ENCODE measurements around the gene OR5B21.

Gene OR5B21

GRCh38 chr11:58531865-58532341 lies 24.0 kb upstream of the OR5B21 start:
- Histone ChIP-seq H3K9ac (ENCODE audit: low read length) (no peak overlapping the region), H3K9me3 (replicated peaks; ENCODE audit: insufficient read depth, low read length) (no peaks in the 10 kb centered on the region), H3K27ac (ENCODE audit: low read length) (no peak overlapping the region), H3K79me2 (ENCODE audit: low read length) (peaks cover 12% of the 10 kb centered on the region; the same call in 1 of the 2 replicates), H3F3A (ENCODE audit: insufficient read depth, low read length) (peaks cover 4% of the 10 kb centered on the region; the same call in 1 of the 2 replicates), H3K4me3 (ENCODE audit: low read length) (no peak overlapping the region), H3K36me3 (replicated peaks; ENCODE audit: insufficient read depth, low read length) (peaks cover 8% of the 10 kb centered on the region; the same call in 1 of the 2 replicates), H3K4me2 (ENCODE audit: low read depth, low read length) (no peak overlapping the region), H3K4me1 (ENCODE audit: low read length) (0 out of 2 replicates have a peak, but pooled peaks cover 1% of the 10 kb centered on the region), H3K27me3 (replicated peaks; ENCODE audit: insufficient read depth, low read length) (no peaks in the 10 kb centered on the region), H3K9me2 (replicated peaks; ENCODE audit: insufficient read depth, low read length) (no peaks in the 10 kb centered on the region), H2AFZ (ENCODE audit: low read length) (no peak overlapping the region), H4K20me1 (ENCODE audit: insufficient read depth, low read length) (no peaks in the 10 kb centered on the region)
- TF ChIP-seq EZH2 (optimal IDR thresholded peaks at IDR 0.05; ENCODE audit: low read depth, low read length) (no peak), CTCF (IDR thresholded peaks at IDR 0.05; ENCODE audit: low read length) (no peak), EZH2phosphoT487 (IDR thresholded peaks at IDR 0.05; ENCODE audit: low read length) (no peak)
- DNase-seq: no peak

- Histone ChIP-seq H3K79me2 (ENCODE audit: low read length) (peaks cover 12% of the 10 kb centered on the region; the same call in 1 of the 2 replicates), H3K27me3 (replicated peaks; ENCODE audit: insufficient read depth, low read length) (no peaks in the 10 kb centered on the region), H3K4me1 (ENCODE audit: low read length) (peaks cover 10% of the 10 kb centered on the region), H2AFZ (ENCODE audit: low read length) (no peak overlapping the region), H3K9me2 (replicated peaks; ENCODE audit: insufficient read depth, low read length) (no peaks in the 10 kb centered on the region), H3K9me3 (replicated peaks; ENCODE audit: insufficient read depth, low read length) (no peaks in the 10 kb centered on the region), H3K4me2 (ENCODE audit: low read depth, low read length) (no peak overlapping the region), H3K4me3 (ENCODE audit: low read length) (no peak overlapping the region), H3F3A (ENCODE audit: insufficient read depth, low read length) (peaks cover 12% of the 10 kb centered on the region), H3K36me3 (replicated peaks; ENCODE audit: insufficient read depth, low read length) (peaks cover 8% of the 10 kb centered on the region; the same call in 1 of the 2 replicates), H3K9ac (ENCODE audit: low read length) (no peak overlapping the region), H3K27ac (ENCODE audit: low read length) (no peak overlapping the region), H4K20me1 (ENCODE audit: insufficient read depth, low read length) (peaks cover 5% of the 10 kb centered on the region; the same call in 1 of the 2 replicates)
- no peak for DNase-seq
- TF ChIP-seq EZH2phosphoT487 (IDR thresholded peaks at IDR 0.05; ENCODE audit: low read length) (no peak), EZH2 (optimal IDR thresholded peaks at IDR 0.05; ENCODE audit: low read depth, low read length) (no peak), CTCF (IDR thresholded peaks at IDR 0.05; ENCODE audit: low read length) (no peak)
Measured at GRCh38 chr11:58530236-58530635, 22.3 kb upstream of the OR5B21 start.

GRCh38 chr11:58527429-58527828 lies 19.5 kb upstream of the OR5B21 start:
- no peak overlapping the region for H2AFZ ChIP-seq (ENCODE audit: low read length)

More at GRCh38 chr11:58527429-58527828, 19.5 kb upstream of the OR5B21 start:
- peaks cover 8% of the 10 kb centered on the region; the same call in 1 of the 2 replicates for H3K36me3 ChIP-seq (replicated peaks; ENCODE audit: insufficient read depth, low read length)
- no peaks in the 10 kb centered on the region for H3K79me2 ChIP-seq (ENCODE audit: low read length)
- no peak for DNase-seq
- no peak overlapping the region for H3K4me3 ChIP-seq (ENCODE audit: low read length)
- no peaks in the 10 kb centered on the region for H3K9me3 ChIP-seq (replicated peaks; ENCODE audit: insufficient read depth, low read length)
- no peak overlapping the region for H3K9ac ChIP-seq (ENCODE audit: low read length)
- H3K9me2 ChIP-seq (replicated peaks; ENCODE audit: insufficient read depth, low read length): no peaks in the 10 kb centered on the region
- peaks cover 17% of the 10 kb centered on the region for H3K4me1 ChIP-seq (ENCODE audit: low read length)
- no peak overlapping the region for H3K27ac ChIP-seq (ENCODE audit: low read length)
- no peak for TF ChIP-seq EZH2phosphoT487 (IDR thresholded peaks at IDR 0.05; ENCODE audit: low read length)
- TF ChIP-seq EZH2 (optimal IDR thresholded peaks at IDR 0.05; ENCODE audit: low read depth, low read length): no peak
- TF ChIP-seq CTCF (IDR thresholded peaks at IDR 0.05; ENCODE audit: low read length): no peak
- H3K27me3 ChIP-seq (replicated peaks; ENCODE audit: insufficient read depth, low read length): no peaks in the 10 kb centered on the region
- peaks cover 17% of the 10 kb centered on the region for H3F3A ChIP-seq (ENCODE audit: insufficient read depth, low read length)
- peaks cover 5% of the 10 kb centered on the region; the same call in 1 of the 2 replicates for H4K20me1 ChIP-seq (ENCODE audit: insufficient read depth, low read length)
- H3K4me2 ChIP-seq (ENCODE audit: low read depth, low read length): no peak overlapping the region
